SH-SY5Y (cell line): ENCODE results near the gene RNF175.

Source experiments
- GATA2 ChIP-seq: IDR thresholded peaks from 2 replicates; pipeline ENCODE4 v1.6.1; 2011; ENCODE audit warnings: mild to moderate bottlenecking, low read depth, low read length
- GATA3 ChIP-seq: IDR thresholded peaks from 2 replicates; pipeline ENCODE4 v1.6.1; 2011; ENCODE audit warnings: low read depth, mild to moderate bottlenecking, low read length, moderate library complexity

DNA sequence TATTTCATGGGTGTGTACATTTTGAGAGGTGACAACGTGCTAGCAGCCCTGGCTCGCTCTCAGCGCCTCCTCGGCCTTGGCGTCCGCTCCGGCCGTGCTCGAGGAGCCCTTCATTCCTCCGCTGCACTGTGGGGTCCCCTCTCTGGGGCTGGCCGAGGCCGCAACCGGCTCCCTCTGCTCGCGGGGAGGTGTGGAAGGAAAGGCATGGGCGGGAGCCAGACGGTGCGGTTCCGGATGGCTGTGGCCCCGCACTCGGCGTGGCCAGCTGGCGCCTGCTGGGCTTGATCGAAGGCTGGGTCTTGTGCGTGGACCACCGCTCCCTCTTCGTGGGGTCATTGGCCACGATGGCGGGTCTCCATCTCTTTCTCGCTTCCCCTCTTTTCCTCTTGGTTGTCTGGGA, 46.2 kb upstream of the RNF175 start:
- no peak for TF ChIP-seq GATA2
- no peak for TF ChIP-seq GATA3
